GM12891 (cell line): ENCODE results near the gene COP1.
"Not testable (repeated sequence)": the region's sequence is repeated elsewhere in the genome, so short reads cannot be mapped to it uniquely, and the experiment has no call there.

ENCODE experiments used
- POLR2A ChIP-seq: IDR thresholded peaks from 2 replicates; pipeline ENCODE4 v1.6.1; 2011; ENCODE audit warnings: low read depth, low read length, control low read depth
- POLR2AphosphoS5 ChIP-seq: IDR thresholded peaks from 2 replicates; pipeline ENCODE4 v1.6.1; 2011; ENCODE audit warnings: low read depth, low read length, control low read depth
- SPI1 ChIP-seq: IDR thresholded peaks from 2 replicates; pipeline ENCODE4 v1.6.1; 2011; ENCODE audit warnings: low read depth, low read length, control low read depth
- TAF1 ChIP-seq: IDR thresholded peaks from 2 replicates; pipeline ENCODE4 v1.6.1; 2011; ENCODE audit warnings: low read depth, low read length, control low read depth

- not testable (repeated sequence) for TF ChIP-seq POLR2A, TAF1, POLR2AphosphoS5, SPI1
These were observed 2.4 kb downstream of the COP1 start for GRCh38 chr1:176204655-176205054.
